Right renal cortex interstitium (tissue), 3 donors: Measurements from ENCODE around the gene PTPN13. TPM values are rescaled to one million over a fixed set of nuclear protein-coding genes. Genes with fewer than 3 reads are reported as not detected.

Experiments used
- DNase-seq, 3 donors: peaks; one replicate each; pipeline ENCODE4 v3.0.0-alpha.2; 2013; ENCODE audit warnings: low read depth in 3 of 3, low spot score in 2 of 3
- polyA plus RNA-seq, 3 donors: library from polyadenylated mRNA; unstranded; fragments of 120-200 nt; gene quantifications; one replicate each; pipeline ENCODE4 v1.2.1, GENCODE V29; 2013; ENCODE audit not compliant: insufficient read length in 3 of 3

PTPN13 gene
- polyA plus RNA-seq, 3 donors: 128 to 161 (median 139) TPM

DNA sequence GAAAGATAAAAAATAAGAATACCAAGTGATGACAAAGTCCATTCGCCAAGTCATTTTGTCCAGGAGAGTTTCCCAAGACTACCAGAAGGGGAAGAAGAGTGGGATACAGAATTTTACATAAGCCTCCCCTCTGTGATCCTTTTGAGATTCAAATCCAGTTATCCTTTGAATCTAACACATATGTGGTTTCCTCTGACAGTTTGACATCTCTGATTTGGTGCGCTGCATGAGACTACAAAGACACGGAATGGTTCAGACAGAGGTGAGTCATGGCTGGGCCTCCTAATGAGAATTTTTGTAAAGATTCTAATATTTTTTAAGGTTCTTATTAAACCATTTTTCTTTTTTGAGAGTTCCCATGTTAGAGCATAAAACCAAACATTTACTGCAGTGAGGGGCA is 216.7 kb downstream of the PTPN13 start:
- no peak for DNase-seq

DNA sequence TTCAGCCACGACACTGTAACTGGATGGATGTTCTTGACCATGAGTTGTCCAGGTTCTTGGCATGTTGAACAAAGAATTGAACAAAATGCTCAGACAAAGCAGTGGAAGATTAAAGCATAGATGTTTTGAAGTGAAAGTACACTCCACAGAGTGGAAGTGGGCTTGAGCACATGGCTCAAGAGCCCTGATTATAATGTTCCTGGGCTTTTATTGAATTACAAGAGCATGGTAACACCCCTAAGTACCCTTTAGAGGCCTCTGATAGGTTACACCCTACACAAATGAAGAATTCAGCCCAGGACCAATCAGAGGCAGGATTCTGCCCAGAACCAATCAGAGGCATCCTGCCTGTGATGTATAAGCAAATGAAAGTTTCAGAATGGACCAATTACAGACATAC is 221.5 kb downstream of the PTPN13 start:
- DNase-seq: no peak

DNA sequence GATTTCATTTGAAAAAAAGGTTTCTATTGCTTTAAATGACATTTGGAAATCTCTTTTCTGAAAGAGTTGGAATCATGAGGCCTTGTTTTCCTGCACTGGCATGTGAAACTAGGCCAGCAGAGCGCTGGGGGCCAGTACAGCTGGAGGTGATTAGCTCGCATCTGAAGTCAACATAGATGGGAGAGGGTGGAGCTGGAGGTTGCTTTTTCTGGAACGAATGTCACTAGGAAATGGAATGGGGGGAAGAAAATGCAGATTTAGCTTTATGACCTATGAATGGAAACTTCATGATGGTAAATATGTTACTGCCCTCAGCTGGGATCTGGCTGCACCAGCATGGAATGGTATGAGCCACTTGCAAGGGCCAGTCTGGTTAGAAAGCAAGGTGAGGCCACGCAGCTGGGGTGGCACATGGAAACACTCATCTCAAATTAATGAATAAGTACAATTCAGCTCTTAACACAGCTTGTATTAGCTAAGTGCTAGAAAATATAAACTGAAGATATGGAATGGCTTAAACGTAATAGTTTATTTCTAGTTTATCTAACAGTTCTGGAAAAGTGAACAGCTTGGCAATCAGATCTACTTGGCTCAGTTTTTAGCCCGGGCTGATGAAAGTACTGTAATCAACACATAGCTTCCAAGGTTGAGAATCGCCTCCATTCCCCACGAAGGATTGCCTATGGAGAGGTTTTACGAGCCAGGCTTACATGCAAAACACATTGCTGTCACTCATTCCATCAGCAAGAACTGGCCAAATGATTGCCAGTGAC is 222.6 kb downstream of the PTPN13 start:
- DNase-seq: no peak

DNA sequence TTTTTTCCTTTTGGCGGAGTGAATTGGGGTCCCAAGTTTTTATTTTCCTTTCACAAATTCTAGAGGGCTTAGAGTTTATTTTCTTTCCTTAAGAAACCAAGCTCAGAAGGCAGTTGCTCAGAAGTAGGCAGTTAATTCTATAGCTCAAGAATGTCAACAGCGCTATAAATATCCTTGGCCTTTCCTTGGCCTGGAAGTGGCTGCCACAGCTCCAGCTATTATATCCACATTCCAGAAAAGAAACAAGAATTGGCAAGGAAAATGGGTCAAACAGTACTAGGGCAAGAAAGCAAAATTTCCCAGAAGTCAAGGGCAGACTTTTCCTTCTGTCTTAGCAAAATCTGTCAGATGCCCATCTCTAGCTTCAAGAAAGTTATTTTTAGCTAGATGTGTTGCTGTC is 224.1 kb downstream of the PTPN13 start:
- DNase-seq: no peak

DNA sequence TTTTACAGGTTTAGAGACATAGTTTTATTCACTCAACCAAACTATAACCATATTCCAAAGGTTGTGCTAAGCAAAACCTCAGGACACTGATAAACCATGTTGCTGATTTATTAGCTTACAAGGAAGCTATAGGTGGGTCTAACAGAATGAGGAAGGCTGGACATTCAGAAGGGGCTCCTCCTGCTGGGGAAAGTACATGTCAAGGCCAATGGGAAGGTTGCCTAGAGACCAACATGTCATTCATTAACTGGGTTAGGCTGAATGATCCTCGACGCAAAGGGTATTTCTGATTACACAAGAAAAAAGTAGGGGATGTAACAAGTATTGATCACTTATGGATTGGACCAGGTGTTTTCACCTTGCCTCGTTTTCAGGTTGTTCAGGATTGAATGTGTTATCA is 224.7 kb downstream of the PTPN13 start:
- DNase-seq: no peak

DNA sequence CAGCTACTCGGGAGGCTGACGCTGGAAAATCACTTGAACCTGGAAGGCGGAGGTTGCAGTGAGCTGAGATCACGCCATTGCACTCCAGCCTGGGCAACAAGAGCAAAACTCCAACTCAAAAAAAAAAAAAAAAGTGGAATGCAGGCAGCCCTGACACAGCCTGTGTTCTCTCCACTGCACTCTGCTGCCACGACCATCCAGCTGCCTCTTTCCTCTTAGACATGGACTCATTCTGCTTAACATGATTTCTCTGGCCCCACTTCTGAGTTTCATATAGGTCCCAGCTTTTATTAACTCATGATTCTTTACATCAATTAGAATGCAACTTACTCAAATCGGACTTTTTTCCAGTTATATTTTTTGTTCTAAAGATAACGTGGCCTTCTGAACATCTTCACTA is 225.4 kb downstream of the PTPN13 start:
- DNase-seq: no peak

DNA sequence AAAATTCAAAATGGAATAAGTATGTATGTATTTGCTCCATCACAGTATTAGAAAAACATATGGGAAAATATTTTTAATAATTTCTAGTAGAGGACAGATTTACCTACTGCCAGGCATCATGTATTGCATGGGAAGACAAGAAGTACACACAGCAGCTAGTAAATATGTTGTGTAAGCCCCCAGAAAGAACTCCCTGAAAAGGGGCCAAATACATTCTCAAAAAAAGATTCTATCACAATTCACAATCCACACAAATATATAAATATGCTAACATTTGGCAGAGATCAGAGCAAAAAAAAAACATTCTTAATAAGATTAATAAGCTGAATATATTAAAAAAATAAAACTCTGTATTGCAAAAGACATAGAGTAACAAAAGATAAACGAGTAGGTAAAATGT is 227.0 kb downstream of the PTPN13 start:
- no peak for DNase-seq

DNA sequence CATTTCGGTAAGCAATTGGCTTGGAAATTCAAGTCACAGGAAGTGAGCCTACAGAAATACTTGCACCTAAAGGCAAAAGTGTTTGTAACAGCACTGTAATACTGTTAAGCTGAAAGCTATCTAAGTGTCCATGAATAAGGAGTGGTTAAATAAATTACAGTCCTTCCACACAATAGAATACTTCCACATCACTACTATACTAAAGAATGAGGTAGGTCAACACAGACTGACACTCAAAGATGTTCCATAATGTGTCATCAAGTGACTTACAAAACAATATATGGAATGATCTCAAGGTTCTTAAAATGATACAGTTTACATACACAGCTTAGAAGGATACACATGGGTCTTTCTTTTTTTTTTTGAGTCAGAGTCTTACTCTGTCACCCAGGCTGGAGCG is 228.0 kb downstream of the PTPN13 start:
- no peak for DNase-seq

DNA sequence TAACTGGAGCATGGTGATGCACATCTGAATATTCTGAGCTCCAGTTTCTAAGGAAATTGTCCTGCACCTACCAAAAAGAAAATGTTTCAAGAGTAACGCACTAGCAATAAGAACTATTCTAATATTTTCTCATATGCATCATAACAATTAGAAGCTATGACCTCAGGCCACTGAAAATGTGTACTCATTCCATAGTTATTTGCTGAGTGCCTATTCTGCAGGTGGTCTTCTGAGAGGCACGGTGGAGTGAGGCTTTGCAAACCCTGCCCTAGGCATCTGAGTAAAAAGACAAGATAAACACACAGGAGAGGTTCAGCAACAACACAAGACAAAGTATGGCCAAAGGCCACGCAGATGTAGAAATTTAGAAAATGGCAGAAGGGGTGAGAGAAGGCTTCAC is 231.4 kb downstream of the PTPN13 start:
- no peak for DNase-seq

DNA sequence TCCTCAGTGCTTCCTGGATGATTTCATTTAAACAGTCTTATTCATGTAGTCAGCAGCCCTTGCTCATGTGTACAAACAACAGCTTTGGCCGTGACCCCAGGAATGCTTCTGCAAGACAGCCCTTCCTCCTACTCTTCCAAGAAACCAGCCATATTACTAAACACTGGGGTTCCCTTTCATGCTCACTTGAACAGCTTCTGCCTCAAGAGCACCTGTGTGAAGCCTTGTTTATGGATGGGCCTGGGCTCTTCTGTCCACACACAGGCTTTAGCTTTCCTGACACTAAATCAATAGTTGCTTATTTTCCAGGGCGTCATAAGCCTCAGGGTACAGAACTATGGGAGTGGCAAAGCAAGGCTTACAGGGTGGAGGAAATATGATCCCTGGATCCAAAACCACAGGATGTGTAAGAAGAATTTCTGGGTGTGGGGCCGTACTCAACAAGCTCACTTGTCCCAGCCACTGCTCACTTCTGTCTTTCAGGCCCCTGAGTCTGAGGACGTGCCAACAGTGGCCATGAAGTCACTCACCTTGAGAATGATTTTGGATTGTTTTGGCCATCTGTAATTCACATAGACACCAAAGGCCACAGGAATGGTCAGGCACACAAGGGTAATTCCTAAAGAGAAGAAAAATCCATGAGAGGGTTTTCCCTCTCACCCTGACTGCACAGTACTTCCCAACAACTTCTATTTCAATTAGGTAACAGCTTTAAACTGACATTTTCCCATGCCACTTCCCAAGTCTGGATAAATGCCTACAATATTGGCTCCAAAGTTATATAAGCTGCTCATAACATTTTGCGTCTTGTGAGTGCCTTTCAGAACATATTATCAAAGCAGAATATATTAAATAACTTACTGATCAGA is 237.4 kb downstream of the PTPN13 start:
- no peak for DNase-seq

DNA sequence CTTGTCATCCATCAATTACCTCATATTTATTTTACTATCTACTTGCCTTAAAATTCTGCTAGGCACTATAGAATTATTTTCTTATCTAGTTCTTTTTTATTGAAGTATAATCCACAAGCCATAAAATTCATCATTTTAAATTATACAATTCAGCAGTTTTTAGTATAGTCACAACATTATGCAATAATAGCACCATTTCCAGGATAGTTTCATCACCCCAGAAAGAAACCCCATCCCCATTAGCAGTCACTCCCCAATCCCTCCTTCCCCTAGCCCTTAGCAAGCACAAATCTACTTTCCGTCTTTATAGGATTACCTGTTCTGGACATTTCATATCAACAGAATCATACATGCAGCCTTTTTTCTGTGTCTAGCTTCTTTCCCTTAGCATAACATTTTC is 239.5 kb downstream of the PTPN13 start:
- DNase-seq: no peak

DNA sequence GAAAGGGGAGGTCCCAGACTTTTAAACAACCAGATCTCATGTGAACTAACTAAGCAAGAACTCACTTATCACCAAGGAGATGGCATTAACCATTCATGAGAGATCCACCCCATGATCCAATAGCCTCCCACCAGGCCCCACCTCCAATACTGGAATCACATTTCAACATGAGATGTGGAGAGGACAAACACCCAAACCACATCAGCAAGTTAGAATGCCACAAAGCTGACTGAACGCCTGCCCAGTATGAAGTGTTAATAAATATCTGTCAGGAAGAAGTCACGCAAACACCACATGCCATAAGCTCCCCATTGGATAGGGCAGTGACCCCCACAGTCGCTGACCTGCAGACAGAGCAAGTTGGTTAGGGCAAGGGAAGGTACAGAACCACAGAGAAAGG is 240.8 kb downstream of the PTPN13 start:
- no peak for DNase-seq

DNA sequence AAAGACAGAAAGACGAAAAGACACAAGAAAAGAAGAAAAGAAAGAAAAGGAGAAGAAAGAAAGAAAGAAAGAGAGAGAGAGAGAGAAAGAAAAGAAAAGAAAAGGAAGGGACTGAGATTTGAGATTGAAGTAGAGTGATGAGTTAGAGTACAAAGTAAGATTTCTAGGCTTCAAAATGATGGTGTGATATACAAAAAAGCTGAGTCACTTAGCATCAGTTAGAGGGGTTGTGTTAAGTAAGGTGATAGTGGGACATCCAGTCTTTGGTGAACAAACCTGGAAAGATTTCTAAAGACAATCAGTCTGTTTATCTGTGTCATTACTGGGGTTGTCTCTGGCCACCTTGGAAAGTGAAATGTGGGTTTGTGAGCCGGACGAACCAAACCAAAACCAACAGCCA is 241.6 kb downstream of the PTPN13 start:
- no peak for DNase-seq

DNA sequence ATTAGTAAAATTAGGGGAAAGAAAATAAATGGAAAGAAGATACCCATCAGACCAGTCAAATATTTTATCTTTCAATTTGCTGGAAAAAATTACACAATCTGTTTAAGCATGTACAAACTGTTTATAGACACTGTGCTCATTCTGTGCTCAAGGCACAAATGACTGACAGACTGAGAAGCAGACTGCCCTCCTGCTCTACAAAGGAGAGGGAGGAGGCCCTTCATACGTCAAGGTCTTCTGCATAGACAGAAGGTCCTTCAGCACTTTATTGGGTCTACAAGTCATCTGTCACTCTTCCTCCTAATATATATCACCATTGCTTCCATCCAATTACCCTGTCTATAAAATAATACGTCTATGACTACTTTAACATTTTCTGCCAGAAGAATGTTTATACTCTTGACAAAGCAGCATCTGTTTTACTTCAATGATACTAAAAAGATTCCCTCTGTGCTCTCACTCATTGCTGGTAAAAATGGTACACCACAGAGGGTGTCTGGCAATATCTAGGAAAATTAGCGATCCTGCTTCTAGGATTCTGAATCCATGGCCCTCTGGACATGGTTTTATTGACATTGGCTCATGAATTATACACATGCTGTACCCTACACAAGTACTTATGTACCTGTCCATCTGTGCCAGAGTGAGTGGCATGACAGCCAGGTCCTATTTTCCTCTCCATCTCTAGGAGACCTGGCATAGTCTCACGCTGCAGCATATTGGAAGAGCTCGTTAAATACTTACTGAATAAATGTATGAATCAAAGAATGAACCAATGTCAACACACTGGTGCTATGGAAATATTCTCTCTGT is 243.8 kb downstream of the PTPN13 start:
- DNase-seq: no peak

DNA sequence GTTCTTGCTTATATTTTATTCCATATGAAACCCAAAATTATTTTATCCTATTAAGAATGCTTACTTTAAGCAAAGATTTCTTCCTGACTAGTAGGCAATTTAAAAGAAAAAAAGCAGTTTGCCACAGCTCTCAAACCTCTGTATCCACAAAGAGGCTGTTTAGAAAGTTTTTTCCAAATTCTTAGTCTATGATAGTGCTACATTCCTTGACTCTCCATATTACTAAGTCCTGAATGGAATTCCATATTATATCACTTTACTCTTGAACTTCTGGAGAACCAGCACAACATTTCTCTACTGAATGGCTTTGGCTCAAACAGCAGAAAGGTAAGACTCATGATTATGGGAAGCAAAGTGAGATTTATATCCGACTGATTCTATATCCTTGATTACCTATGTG is 246.7 kb downstream of the PTPN13 start:
- no peak for DNase-seq

DNA sequence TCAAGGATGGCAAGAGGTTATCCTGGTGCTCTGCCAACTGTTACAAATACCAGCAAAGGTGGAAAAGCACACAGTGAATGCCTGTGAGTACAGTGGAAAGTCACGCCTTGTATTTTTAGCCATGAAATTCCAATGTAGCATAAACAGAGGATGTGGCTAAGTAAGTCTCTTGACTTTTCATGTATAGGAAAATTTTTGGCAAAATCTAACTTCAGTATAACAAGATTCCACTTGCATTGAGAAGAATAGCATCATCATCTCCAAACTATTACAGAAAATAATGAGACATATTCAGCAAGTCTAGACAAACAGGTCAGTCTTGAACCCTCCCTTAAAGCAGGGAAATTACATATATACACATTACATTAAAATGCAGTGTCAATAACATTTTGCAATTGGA is 247.2 kb downstream of the PTPN13 start:
- no peak for DNase-seq

DNA sequence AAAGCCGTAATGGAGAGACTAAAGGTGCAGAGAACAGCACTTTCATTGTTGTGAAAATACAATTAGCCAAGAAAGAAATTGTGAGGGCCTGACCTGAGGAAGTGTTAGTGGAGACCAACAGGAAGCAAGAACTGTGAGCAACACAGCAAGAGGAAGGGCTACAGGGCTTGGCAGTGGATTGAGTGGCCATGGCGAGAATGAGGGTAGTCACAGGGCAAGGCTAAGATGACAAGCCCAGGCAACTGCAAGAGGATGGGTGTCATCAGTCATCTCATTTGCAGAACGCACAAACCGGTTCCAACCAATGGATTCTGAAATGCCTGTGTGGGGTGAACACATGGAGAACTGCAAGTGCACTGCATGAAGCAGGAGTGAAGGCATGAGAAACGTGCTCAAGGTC is 251.5 kb downstream of the PTPN13 start:
- DNase-seq: no peak

DNA sequence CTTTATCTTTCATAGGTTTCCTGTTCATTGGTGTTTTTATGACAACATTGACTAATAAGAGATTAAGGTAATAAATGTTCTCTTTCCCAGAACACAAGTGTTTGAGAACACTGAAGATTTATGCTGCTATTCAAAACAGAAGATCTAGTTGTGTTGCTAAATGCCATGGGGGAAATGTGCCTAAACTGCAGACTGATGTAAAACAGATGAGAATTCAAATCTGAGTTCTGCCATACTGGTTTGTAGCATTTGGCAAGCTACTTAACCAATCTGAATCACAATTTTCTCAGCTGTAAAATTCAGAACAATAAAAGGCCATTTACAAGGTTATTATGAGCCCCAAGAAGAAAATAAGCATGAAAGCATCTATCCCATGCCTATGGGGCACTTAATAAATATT is 252.8 kb downstream of the PTPN13 start:
- no peak for DNase-seq

DNA sequence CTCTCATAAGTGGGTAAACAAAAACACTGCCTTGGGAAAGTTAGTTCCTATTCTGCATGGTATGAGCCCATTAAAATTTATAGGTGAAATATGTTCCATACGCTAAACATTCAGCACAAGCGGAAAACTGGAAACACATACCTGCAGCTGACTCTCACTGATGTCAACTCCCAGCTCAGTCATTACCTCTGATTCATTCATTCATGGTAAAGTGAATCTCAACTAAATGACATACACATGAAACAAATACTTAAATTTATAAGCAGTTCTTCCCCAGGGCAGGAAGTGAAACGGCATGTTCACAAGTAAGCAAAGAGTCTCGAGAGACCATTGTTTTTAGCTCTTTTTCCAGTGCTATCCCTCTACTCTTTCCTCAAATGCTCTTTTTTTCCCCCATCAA is 253.5 kb downstream of the PTPN13 start:
- no peak for DNase-seq

DNA sequence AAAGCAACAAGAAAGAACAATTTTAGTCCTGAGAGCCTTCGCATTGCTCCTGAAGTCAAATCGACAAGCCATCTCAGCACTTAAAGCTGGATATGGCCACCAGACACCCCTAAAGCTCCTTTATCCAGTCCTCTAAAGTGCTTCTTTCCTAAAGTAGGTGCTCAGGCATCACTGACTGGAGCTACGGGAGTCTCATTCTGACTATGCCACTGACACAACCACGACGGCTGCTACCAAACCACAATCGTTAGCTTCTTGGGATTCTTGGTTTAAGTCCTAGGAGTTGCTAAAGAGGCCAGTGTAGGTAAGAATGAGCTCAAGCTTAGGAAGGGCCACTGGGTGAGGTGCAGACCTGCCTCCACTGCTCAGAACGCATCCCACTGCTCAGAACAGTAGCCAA is 254.0 kb downstream of the PTPN13 start:
- no peak for DNase-seq
